HG02588 (cell line): Measurements from ENCODE around the gene SKA3.
"Not testable (repeated sequence)": the region's sequence is repeated elsewhere in the genome, so short reads cannot be mapped to it uniquely, and the experiment has no call there.

Experiments
- ATAC-seq: cut with Tn5 transposase; IDR thresholded peaks from one replicate; pipeline ENCODE4 v1.9.1; 2021; ENCODE audit warnings: mild to moderate bottlenecking, moderate library complexity; ENCODE audit not compliant: unreplicated experiment

SKA3 gene

DNA sequence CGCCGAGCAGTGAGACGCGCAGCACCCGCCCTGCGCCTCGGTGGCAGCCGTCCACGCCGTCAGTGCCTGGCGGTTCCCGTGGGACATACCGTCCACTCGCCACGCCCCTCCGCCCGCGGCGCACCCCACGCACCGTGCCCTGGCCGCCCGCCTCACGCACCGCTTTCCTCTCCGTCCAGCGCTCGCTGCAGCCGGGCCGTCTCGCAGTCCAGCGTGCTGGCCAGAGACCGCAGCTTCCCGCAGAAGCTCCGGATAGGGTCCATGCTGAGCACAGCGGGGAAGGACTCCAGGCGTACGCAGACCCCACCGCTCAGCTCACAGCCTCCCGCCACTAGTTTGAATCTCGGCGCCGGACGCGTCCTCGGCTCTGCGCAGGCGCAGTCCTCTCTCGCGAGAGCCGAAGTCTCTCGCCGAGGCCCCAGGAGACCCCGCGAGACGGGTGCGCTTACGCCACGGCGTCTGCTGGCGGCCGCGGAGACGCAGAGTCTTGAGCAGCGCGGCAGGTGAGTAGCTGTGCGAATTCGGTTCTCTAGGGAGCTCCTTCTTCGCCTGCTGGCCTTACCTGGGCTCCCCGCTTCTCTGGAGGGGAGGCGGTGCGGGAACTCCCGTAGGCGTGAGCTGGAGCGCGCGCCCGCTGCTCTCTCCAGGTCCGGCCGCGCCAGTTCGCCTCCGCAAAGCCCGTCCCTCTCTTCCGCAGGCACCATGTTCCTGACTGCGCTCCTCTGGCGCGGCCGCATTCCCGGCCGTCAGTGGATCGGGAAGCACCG, at the start of gene SKA3, which contains the start of gene MRPL57:
Gene SKA3, minus strand, starts transcription at position 338 of the 767 bp plus-strand sequence. Its CDS starts 75 bp downstream, at position 263.
Gene MRPL57, plus strand, starts transcription at position 444 of the 767 bp plus-strand sequence. Its CDS starts 259 bp downstream, at position 703.
- ATAC-seq = peak; percentile 92

GRCh38 chr13:21225082-21225481, 48.7 kb upstream of the SKA3 start:
- no peak for ATAC-seq

DNA sequence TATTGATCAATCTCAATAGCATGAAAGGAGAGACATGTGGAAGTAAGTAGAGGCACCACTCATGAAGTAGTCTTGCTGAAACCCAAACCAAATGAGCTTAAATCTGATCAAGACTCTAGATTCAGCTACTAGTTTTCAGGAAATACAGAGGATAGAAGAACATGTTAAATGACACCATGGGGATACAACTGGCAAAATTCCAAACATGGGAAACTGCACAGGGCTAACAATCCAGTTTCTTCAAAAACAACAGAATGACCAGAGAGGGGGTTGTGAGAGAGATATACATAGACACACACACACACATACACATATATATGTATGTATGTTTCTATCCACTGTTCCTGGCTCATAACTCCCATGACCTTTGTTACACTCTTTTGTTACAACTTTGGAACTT, 44.9 kb upstream of the SKA3 start:
- ATAC-seq = no peak

- not testable (repeated sequence) for ATAC-seq
These were observed 43.4 kb upstream of the SKA3 start for GRCh38 chr13:21219716-21220115.

GRCh38 chr13:21219036-21219381, 42.7 kb upstream of the SKA3 start:
- peak; percentile 37 for ATAC-seq

DNA sequence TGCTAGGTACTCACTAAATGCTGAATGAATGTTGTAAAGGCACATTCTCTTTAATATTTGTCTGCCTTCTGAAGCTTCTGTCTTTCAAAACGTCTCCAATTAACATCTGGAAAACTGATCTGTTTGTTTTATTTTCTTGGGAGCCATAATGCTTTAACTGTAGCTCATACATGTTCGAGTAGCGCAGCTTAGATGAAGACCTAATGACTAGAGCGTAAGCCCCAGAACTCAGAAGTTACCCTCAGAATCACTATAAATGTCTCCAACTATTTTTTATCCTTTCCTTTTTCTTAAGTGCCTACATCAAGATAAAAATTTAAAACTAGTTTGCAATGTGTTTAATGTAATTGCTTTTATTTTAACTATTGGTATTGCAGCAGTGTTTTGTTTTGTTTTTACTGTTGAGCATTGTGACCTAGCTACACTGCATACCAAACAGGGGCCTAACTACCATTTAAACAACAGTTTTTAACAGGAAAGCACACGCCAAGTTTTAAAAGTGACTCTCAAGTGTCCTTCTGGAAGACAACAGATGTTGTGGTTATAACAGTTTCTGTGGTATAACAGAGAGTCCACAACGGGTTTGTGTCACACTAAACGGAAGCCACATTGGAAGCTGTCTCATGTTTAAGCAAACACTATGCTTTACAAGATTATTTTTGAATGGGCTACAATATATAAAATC, 42.1 kb upstream of the SKA3 start:
- peak; percentile 98 for ATAC-seq

DNA sequence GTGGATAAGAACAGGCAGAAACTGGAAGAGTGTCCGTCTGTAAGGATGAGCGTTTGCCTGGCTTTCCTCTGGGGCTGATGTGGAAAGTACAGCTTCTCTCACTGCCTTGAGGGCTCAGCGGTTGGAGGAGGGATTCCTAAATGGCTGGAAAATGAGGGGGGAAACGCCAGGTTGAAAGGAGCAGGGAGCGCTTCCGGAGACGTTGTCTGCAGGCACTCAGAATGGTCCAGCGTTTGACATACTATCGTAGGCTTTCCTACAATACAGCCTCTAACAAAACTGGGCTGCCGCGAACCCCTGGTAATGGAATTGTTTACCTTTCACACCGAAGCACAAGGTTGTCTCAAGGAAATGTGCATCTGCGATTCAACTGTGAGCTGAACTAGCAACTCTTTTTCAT, 40.0 kb upstream of the SKA3 start:
- no peak for ATAC-seq

DNA sequence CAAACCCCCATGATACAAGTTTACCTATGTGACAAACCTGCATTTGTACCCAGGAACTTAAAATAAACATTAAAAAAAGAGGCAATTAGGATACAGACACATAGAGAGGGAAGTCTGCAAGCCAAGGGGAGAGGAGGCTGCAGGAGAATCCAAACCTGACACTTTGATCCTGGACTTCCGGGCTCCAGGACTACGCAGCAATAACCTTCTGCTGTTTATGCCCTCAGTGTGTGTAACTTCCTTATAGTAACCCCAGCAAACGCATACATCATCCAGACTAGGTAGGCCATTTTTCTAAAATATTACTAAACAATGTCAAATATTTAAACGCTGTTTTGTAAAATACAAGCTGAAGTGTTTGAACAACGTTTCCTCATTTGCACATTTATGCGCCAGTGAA, 39.1 kb upstream of the SKA3 start:
- ATAC-seq = not testable (repeated sequence)

- no peak for ATAC-seq
These were observed 35.9 kb upstream of the SKA3 start for GRCh38 chr13:21212138-21212775.

DNA sequence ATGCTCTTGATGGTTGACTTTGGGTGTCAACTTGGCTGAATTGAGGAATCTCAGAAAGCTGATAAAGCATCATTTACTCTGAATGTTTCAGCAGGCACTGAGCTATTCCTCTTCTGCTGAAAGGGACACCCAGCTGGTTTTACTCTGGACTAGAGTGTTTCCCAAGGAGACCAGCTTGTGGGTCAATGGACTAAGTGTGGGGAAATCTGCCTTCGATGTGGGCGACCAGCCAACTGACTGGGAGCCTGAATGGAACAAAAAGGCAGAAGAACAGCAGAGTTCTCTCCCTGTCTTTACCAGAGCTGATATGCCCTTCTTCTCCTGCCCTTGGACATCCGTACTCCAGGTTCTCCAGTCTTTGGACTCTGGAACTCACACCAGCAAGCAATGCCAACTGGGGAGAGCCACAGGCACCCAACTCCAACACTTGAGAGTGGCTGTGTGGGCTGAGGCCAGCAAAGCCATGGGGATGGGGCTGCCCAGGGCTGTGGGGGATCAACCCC, 32.4 kb upstream of the SKA3 start:
- ATAC-seq = no peak

GRCh38 chr13:21202767-21203531, 26.6 kb upstream of the SKA3 start:
- no peak for ATAC-seq

DNA sequence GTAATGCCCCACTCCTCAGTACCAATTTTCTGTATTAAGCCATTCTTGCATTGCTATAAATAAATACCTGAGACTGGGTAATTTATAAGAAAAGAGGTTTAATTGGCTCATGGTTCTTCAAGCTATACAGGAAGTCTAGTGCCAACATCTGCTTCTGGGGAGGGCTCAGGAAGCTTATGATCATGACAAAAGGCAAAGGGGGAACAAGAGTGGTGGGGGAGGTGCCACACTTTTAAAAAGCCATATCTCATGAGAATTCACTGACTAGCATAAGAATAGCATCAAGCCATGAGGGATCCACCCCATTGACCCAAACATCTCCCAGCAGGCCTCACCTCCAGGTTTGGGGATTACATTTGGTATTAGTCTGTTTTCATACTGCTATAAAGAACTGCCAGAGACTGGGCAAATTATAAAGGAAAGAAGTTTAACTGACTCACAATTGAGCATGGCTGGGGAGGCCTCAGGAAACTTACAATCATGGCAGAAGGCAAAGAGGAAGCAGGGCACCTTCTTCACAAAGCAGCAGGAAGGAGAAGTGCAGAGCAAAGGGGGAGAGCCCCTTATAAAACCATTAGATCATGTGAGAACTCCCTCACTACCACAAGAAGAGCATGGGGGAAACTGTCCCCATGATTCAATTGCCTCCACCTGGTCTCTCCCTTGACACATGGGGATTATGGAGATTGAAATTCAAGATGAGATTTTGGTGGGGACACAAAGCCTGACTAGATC, 25.3 kb upstream of the SKA3 start:
- ATAC-seq = not testable (repeated sequence)

DNA sequence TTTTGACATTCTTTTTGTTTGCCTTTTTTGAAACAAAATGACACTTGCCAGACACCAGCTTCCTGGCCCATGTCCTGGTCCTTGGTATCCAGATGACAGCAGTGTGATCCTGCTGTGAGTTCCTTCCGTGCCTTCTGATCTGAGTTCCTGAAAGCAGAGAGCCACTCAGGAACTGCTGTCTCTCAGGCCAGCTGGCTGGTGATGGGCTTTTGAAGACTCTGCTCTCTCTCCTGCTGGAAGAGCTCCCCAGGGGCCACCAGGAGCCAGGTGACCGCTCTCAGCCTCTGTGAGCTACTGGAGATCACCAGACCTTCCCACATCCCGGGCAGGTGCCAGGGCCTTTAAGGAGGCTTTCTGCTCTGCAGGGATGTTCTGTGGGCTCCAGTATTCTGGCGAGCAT, 22.0 kb upstream of the SKA3 start:
- ATAC-seq = not testable (repeated sequence)

GRCh38 chr13:21197606-21198225, 21.4 kb upstream of the SKA3 start:
- not testable (repeated sequence) for ATAC-seq

GRCh38 chr13:21194756-21195155, 18.4 kb upstream of the SKA3 start:
- not testable (repeated sequence) for ATAC-seq

GRCh38 chr13:21186410-21186809, 10.1 kb upstream of the SKA3 start:
- not testable (repeated sequence) for ATAC-seq

DNA sequence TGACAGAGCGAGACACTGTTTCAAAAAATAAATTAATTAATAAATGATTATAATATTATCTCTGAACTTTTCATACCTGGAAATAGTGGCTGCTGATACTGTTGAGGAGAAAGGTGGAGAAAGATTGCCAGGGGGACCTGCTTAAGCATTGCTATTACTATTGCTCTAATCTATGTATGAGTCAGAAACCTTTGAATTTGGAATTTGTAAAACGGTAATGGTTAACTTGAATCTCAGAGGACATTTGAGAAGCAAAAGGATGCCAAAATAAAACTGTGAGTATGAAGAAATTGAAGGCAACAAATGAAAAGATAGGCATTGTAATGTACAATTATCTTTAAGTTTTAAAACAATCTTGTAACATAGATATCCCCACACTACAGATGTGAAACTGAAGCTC, 5.3 kb upstream of the SKA3 start:
- ATAC-seq = no peak

GRCh38 chr13:21176982-21177284, 581 bp upstream of the SKA3 start:
- ATAC-seq = peak; percentile 32

GRCh38 chr13:21175656-21176214, 617 bp downstream of the SKA3 start:
- no peak for ATAC-seq

DNA sequence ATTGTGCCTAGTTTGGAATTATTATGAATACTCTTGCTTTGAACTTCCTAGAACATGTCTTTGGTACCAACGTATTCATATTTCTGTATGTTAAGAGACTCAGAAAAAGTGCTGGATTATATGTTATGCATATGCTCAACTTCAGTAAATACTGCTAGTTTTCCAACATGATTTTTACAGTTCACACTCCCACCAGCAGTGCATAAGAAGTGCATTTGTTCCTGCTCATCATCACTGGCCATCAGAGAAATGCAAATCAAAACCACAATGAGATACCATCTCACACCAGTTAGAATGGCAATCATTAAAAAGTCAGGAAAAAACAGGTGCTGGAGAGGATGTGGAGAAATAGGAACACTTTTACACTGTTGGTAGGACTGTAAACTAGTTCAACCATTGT, 2.6 kb downstream of the SKA3 start:
- not testable (repeated sequence) for ATAC-seq
